ENCODE data around the gene MOV10L1.

DNA sequence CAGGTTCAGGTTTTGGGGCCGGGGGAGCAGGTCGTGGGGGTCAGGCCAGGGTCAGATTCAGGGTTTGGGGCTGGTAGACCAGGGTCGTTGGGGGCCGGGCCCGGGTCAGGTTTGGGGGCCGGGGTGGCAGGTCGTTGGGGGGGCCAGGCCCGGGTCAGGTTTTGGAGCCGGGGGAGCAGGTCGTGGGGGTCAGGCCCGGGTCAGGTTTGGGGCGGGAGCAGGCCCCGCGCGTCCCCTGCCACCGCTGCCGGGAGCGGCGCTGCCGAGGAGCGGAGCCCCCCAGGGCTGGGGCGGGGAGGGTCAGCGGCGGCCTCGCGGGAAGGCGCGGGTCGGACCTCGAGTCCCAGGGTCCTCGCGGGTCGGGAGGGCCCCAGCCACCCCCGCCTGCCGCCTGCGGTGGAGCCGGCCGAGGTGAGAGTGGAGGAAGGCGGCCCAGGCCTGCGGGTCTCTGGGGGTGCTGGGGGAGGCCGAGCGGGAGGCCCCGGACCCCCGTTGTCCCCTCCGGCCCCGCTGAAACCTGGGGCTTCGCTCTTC is 96.4 kb downstream of the MOV10L1 start:
- TF ChIP-seq, protein P1, sequence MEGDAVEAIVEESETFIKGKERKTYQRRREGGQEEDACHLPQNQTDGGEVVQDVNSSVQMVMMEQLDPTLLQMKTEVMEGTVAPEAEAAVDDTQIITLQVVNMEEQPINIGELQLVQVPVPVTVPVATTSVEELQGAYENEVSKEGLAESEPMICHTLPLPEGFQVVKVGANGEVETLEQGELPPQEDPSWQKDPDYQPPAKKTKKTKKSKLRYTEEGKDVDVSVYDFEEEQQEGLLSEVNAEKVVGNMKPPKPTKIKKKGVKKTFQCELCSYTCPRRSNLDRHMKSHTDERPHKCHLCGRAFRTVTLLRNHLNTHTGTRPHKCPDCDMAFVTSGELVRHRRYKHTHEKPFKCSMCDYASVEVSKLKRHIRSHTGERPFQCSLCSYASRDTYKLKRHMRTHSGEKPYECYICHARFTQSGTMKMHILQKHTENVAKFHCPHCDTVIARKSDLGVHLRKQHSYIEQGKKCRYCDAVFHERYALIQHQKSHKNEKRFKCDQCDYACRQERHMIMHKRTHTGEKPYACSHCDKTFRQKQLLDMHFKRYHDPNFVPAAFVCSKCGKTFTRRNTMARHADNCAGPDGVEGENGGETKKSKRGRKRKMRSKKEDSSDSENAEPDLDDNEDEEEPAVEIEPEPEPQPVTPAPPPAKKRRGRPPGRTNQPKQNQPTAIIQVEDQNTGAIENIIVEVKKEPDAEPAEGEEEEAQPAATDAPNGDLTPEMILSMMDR (IDR thresholded peaks at IDR 0.05; ENCODE audit: low read length) = no peak
- TF ChIP-seq EZH2 (optimal IDR thresholded peaks at IDR 0.05; ENCODE audit: low read depth, low read length) = no peak
- no peak for TF ChIP-seq EZH2phosphoT487 (IDR thresholded peaks at IDR 0.05; ENCODE audit: low read length)

Measured in MM.1S (cell line).